OCI-LY1 (cell line): ENCODE measurements around the gene DNAH8.

Source experiments
- EZH2 ChIP-seq: fragments of 200-600 bp; sonication (generic), shearing (Covaris generic); IDR thresholded peaks from 2 replicates; pipeline ENCODE4 v1.8.0; 2017; ENCODE audit warnings: borderline replicate concordance, mixed run types, mild to moderate bottlenecking, antibody characterized with exemption, low read length, moderate library complexity, mixed read lengths
- TF ChIP-seq, protein P1 (sequence below): fragments of 200-600 bp; sonication (generic), shearing (Covaris generic); IDR thresholded peaks from 2 replicates; pipeline ENCODE4 v1.5.1; 2017; ENCODE audit warnings: mild to moderate bottlenecking, antibody characterized with exemption, low read length, moderate library complexity, mixed read lengths

DNA sequence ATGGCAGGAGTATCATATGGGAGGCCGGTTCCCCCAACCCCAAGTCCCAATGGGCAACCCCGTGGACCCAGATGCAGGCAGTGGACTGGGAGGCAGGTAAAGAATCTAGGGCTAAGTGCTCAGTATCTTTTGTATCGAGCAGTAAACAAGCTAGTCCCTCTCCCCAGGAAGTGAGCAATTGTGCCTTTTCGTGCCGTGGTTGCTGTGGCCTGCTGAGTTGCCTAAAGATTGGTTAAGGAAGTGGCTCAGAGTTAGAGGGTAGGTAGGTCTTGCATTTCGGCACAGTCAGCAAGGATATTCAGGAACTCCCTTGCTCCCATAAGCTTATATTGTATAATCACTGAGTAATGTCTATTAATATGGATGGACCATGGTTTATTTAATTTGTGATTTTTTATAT, 1.3 kb upstream of the DNAH8 start:
- TF ChIP-seq, protein P1, sequence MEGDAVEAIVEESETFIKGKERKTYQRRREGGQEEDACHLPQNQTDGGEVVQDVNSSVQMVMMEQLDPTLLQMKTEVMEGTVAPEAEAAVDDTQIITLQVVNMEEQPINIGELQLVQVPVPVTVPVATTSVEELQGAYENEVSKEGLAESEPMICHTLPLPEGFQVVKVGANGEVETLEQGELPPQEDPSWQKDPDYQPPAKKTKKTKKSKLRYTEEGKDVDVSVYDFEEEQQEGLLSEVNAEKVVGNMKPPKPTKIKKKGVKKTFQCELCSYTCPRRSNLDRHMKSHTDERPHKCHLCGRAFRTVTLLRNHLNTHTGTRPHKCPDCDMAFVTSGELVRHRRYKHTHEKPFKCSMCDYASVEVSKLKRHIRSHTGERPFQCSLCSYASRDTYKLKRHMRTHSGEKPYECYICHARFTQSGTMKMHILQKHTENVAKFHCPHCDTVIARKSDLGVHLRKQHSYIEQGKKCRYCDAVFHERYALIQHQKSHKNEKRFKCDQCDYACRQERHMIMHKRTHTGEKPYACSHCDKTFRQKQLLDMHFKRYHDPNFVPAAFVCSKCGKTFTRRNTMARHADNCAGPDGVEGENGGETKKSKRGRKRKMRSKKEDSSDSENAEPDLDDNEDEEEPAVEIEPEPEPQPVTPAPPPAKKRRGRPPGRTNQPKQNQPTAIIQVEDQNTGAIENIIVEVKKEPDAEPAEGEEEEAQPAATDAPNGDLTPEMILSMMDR = no peak
- TF ChIP-seq EZH2 = no peak
